ENCODE results near the gene CLEC2B. TPM values are rescaled to one million over a fixed set of nuclear protein-coding genes. Genes with fewer than 3 reads are reported as not detected.

Gene CLEC2B
- polyA plus RNA-seq, 1 of the 3 experiments (the other 2 are of a cell fraction): not detected

GRCh38 chr12:9851050-9851449 is 18.1 kb downstream of the CLEC2B start:
- Histone ChIP-seq H3K4me3 (ENCODE audit: low read depth in 2 of 2, low read length in 1 of 2) (no peak overlapping the region), H4K20me1 (ENCODE audit: insufficient read depth) (no peaks in the 10 kb centered on the region), H3K27me3 (ENCODE audit: insufficient read depth) (no peaks in the 10 kb centered on the region), H3K27ac (ENCODE audit: low read depth in 2 of 2, low read length in 1 of 2) (no peak overlapping the region), H3K9ac (no peak overlapping the region), H3K4me1 (ENCODE audit: control insufficient read depth in 1 of 2, insufficient read depth in 2 of 2, low read depth in 1 of 2, low read length in 1 of 2) (no peaks in the 10 kb centered on the region), H3K9me3 (no peaks in the 10 kb centered on the region), H3K36me3 (replicated peaks in 1 of 2; ENCODE audit: control insufficient read depth in 1 of 2, insufficient read depth in 2 of 2, low read length in 1 of 2) (no peaks in the 10 kb centered on the region), H2AFZ (ENCODE audit: low read depth) (no peak overlapping the region), H3F3A (replicated peaks; ENCODE audit: insufficient read depth) (no peaks in the 10 kb centered on the region), H3K79me2 (ENCODE audit: insufficient read depth) (no peaks in the 10 kb centered on the region), H3K9me2 (no peaks in the 10 kb centered on the region), H3K4me2 (no peak overlapping the region)
- POLR2A ChIA-PET: no interaction called here
- no peak for DNase-seq
- 27% methylated on average over 5 of the region's 5 CpGs for WGBS (ENCODE audit: low lambda C conversion rate)
- CTCF ChIA-PET: no interaction called here
- TF ChIP-seq POLR2AphosphoS5 (IDR thresholded peaks at IDR 0.05; ENCODE audit: low read depth, low read length) (no peak), TAF1 (IDR thresholded peaks at IDR 0.05; ENCODE audit: borderline replicate concordance, low read depth, low read length) (no peak), TCF12 (IDR thresholded peaks at IDR 0.05) (no peak), GABPA (IDR thresholded peaks at IDR 0.05; ENCODE audit: low read depth) (no peak), JUND (IDR thresholded peaks at IDR 0.05) (no peak), TEAD4 (IDR thresholded peaks at IDR 0.05; ENCODE audit: borderline replicate concordance, insufficient read depth) (no peak)
- TF ChIP-seq, protein P1, sequence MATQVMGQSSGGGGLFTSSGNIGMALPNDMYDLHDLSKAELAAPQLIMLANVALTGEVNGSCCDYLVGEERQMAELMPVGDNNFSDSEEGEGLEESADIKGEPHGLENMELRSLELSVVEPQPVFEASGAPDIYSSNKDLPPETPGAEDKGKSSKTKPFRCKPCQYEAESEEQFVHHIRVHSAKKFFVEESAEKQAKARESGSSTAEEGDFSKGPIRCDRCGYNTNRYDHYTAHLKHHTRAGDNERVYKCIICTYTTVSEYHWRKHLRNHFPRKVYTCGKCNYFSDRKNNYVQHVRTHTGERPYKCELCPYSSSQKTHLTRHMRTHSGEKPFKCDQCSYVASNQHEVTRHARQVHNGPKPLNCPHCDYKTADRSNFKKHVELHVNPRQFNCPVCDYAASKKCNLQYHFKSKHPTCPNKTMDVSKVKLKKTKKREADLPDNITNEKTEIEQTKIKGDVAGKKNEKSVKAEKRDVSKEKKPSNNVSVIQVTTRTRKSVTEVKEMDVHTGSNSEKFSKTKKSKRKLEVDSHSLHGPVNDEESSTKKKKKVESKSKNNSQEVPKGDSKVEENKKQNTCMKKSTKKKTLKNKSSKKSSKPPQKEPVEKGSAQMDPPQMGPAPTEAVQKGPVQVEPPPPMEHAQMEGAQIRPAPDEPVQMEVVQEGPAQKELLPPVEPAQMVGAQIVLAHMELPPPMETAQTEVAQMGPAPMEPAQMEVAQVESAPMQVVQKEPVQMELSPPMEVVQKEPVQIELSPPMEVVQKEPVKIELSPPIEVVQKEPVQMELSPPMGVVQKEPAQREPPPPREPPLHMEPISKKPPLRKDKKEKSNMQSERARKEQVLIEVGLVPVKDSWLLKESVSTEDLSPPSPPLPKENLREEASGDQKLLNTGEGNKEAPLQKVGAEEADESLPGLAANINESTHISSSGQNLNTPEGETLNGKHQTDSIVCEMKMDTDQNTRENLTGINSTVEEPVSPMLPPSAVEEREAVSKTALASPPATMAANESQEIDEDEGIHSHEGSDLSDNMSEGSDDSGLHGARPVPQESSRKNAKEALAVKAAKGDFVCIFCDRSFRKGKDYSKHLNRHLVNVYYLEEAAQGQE (IDR thresholded peaks at IDR 0.05; ENCODE audit: low read depth, low read length): no peak

GRCh38 chr12:9848899-9849298 is 20.3 kb downstream of the CLEC2B start:
- H2AFZ ChIP-seq (ENCODE audit: low read depth): no peak overlapping the region

More at GRCh38 chr12:9848899-9849298, 20.3 kb downstream of the CLEC2B start:
- ChIA-PET CTCF (no interaction called here), POLR2A (no interaction called here)
- TF ChIP-seq MEF2A (IDR thresholded peaks at IDR 0.05; ENCODE audit: borderline replicate concordance, low read depth) (no peak), EP300 (IDR thresholded peaks at IDR 0.05; ENCODE audit: borderline replicate concordance in 1 of 2, low read depth in 1 of 2, low read length in 1 of 2) (no peak), FOXJ3 (CRISPR knock-in tag; IDR thresholded peaks at IDR 0.05) (no peak), RXRA (IDR thresholded peaks at IDR 0.05; ENCODE audit: borderline replicate concordance, low read depth) (no peak), MAX (IDR thresholded peaks at IDR 0.05; ENCODE audit: low read depth) (no peak), NFIC (IDR thresholded peaks at IDR 0.05; ENCODE audit: borderline replicate concordance) (no peak), GABPA (IDR thresholded peaks at IDR 0.05; ENCODE audit: low read depth) (no peak), PBX3 (IDR thresholded peaks at IDR 0.05) (no peak), ELF1 (IDR thresholded peaks at IDR 0.05) (no peak), YY1 (IDR thresholded peaks at IDR 0.05; ENCODE audit: low read depth) (no peak), CHD2 (IDR thresholded peaks at IDR 0.05; ENCODE audit: low read length, partially characterized antibody) (no peak)
- TF ChIP-seq, protein P2, sequence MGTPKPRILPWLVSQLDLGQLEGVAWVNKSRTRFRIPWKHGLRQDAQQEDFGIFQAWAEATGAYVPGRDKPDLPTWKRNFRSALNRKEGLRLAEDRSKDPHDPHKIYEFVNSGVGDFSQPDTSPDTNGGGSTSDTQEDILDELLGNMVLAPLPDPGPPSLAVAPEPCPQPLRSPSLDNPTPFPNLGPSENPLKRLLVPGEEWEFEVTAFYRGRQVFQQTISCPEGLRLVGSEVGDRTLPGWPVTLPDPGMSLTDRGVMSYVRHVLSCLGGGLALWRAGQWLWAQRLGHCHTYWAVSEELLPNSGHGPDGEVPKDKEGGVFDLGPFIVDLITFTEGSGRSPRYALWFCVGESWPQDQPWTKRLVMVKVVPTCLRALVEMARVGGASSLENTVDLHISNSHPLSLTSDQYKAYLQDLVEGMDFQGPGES (IDR thresholded peaks at IDR 0.05; ENCODE audit: low read depth, low read length): no peak
- TF ChIP-seq, protein P3, sequence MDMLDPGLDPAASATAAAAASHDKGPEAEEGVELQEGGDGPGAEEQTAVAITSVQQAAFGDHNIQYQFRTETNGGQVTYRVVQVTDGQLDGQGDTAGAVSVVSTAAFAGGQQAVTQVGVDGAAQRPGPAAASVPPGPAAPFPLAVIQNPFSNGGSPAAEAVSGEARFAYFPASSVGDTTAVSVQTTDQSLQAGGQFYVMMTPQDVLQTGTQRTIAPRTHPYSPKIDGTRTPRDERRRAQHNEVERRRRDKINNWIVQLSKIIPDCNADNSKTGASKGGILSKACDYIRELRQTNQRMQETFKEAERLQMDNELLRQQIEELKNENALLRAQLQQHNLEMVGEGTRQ (IDR thresholded peaks at IDR 0.05; ENCODE audit: borderline replicate concordance, low read depth, low read length): no peak
- Histone ChIP-seq H3K4me1 (ENCODE audit: control insufficient read depth in 1 of 2, insufficient read depth in 2 of 2, low read depth in 1 of 2, low read length in 1 of 2) (no peaks in the 10 kb centered on the region), H3F3A (replicated peaks; ENCODE audit: insufficient read depth) (no peaks in the 10 kb centered on the region), H3K4me2 (no peak overlapping the region), H3K27me3 (ENCODE audit: insufficient read depth) (no peaks in the 10 kb centered on the region), H3K4me3 (ENCODE audit: low read depth in 2 of 2, low read length in 1 of 2) (no peak overlapping the region), H3K36me3 (replicated peaks in 1 of 2; ENCODE audit: control insufficient read depth in 1 of 2, insufficient read depth in 2 of 2, low read length in 1 of 2) (no peaks in the 10 kb centered on the region), H3K27ac (ENCODE audit: low read depth in 2 of 2, low read length in 1 of 2) (no peak overlapping the region), H3K79me2 (ENCODE audit: insufficient read depth) (no peaks in the 10 kb centered on the region), H4K20me1 (ENCODE audit: insufficient read depth) (no peaks in the 10 kb centered on the region), H3K9me2 (no peaks in the 10 kb centered on the region), H3K9me3 (no peaks in the 10 kb centered on the region), H3K9ac (no peak overlapping the region)
- 10% methylated on average over 5 of the region's 5 CpGs for WGBS (ENCODE audit: low lambda C conversion rate)
- no peak for DNase-seq

All from SK-N-SH (cell line).